GM10266 (cell line): Measurements from ENCODE around the gene OR52K2.
"Not testable (repeated sequence)": the region's sequence is repeated elsewhere in the genome, so short reads cannot be mapped to it uniquely, and the experiment has no call there.

Experiments
- DNase-seq: peaks from one replicate; pipeline ENCODE4 v3.0.0; 2012; ENCODE audit errors: extremely low spot score
- CTCF ChIP-seq: IDR thresholded peaks from 2 replicates; pipeline ENCODE4 v1.5.1; 2012; ENCODE audit warnings: mild to moderate bottlenecking, low read depth; ENCODE audit not compliant: control insufficient read depth, insufficient read depth; ENCODE audit errors: missing control alignments

Gene OR52K2

DNA sequence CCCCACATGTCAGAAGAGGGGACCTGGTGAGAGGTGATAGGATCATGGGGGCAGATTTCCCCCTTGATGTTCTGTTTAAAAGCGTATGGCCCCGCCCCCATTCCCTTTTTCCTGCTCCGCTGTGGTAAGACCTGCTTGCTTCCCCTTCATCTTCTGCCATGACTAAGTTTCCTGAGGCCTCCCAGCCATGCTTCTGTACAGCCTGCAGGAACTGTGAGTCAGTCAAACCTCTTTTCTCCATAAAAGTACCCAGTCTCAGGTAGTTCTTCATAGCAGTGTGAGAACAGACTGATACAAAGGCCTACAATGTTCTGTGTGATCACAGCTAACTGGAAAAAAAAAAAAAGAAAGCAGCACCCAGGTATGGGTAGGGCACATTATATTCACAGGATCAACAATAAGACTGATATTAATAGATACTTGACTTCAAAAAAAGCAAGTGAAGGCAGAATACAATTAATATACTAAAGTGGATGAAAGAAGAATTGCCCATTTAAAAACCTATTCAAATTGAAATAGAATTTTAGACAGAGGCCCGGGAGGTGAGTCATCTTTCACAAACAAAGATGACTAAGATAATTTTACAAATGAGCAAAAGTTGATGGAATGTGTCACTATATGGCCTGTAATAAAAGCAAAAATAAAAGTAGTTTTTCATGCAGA lies 31.6 kb downstream of the OR52K2 start:
- no peak for DNase-seq
- no peak for TF ChIP-seq CTCF

- no peak for TF ChIP-seq CTCF
- DNase-seq: no peak
These were observed 32.1 kb downstream of the OR52K2 start for GRCh38 chr11:4481240-4481582.

- no peak for TF ChIP-seq CTCF
- no peak for DNase-seq
These were observed 33.4 kb downstream of the OR52K2 start, which contains the start of gene OR52K1 for GRCh38 chr11:4482445-4482844. TSS of gene OR52K1 (plus strand) at chr11:4482646. CDS start at chr11:4488901, 6,255 bp downstream.

GRCh38 chr11:4484310-4484709 lies 35.2 kb downstream of the OR52K2 start:
- TF ChIP-seq CTCF: no peak
- no peak for DNase-seq

GRCh38 chr11:4491405-4491804 lies 42.3 kb downstream of the OR52K2 start:
- not testable (repeated sequence) for DNase-seq

DNA sequence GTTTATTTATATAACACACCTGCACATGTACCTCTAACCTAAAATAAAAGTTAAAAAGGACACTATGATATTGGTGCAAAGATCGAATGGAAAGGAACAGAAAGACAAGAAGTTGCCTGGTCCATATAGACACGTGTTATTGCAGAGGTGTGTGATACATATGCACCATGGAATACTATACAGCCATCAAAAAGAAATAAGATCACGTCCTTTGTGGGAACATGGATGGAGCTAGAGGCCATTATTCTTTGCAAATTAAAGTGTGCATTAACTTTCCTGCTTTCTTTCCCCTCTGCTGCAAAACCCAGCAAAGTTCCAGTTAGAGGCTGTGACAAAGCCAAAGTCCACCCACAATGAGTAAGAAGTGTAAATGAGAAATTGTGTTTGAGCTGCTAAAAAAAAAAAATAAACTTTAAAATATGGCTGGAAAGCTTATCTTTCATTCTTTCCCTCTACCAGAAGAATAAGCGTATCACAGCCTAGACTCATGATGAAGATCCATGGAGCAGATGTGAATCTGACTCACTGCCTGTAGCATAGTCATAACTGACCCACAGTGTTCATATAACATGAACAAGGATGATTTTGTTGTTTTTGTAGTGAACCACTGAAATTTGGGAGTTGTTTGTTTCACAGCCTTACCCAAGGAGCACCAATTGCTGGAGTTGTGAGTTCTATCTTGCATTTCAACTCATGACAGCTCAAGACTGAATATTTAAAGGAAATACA lies 42.9 kb downstream of the OR52K2 start:
- no peak for DNase-seq
- TF ChIP-seq CTCF: no peak

- no peak for DNase-seq
These were observed 44.4 kb downstream of the OR52K2 start for GRCh38 chr11:4493480-4493818.

More at GRCh38 chr11:4493480-4493818, 44.4 kb downstream of the OR52K2 start:
- TF ChIP-seq CTCF: no peak
